ENCODE data around the gene EPSTI1. TPM values are rescaled to one million over a fixed set of nuclear protein-coding genes. Genes with fewer than 3 reads are reported as not detected.
"Not testable (repeated sequence)": the region's sequence is repeated elsewhere in the genome, so short reads cannot be mapped to it uniquely, and the experiment has no call there.

Gene EPSTI1
- total RNA-seq, 6 donors from 2014 or later: 10.2 to 61.8 (median 24.0) TPM

GRCh38 chr13:42874221-42874620 is 117.8 kb downstream of the EPSTI1 start:
- Histone ChIP-seq H3K27ac (no peak overlapping the region), H3K27me3 (no peaks in the 10 kb centered on the region), H3K9me3 (no peaks in the 10 kb centered on the region), H3K36me3 (no peaks in the 10 kb centered on the region), H3K4me3 (no peak overlapping the region), H3K4me1 (peaks cover 0 to 4% (median 2%) of the 10 kb centered on the region in 4 donors)
- ATAC-seq (ENCODE audit: low FRiP score in 2 of 2): no peak
- DNase-seq: no peak
- WGBS, 2 donors: 87 to 88% methylated on average over 2 of the region's 2 CpGs
- no peak for TF ChIP-seq POLR2AphosphoS5 (IDR thresholded peaks at IDR 0.05)
- TF ChIP-seq POLR2A (IDR thresholded peaks at IDR 0.05): no peak
- TF ChIP-seq, protein P1, sequence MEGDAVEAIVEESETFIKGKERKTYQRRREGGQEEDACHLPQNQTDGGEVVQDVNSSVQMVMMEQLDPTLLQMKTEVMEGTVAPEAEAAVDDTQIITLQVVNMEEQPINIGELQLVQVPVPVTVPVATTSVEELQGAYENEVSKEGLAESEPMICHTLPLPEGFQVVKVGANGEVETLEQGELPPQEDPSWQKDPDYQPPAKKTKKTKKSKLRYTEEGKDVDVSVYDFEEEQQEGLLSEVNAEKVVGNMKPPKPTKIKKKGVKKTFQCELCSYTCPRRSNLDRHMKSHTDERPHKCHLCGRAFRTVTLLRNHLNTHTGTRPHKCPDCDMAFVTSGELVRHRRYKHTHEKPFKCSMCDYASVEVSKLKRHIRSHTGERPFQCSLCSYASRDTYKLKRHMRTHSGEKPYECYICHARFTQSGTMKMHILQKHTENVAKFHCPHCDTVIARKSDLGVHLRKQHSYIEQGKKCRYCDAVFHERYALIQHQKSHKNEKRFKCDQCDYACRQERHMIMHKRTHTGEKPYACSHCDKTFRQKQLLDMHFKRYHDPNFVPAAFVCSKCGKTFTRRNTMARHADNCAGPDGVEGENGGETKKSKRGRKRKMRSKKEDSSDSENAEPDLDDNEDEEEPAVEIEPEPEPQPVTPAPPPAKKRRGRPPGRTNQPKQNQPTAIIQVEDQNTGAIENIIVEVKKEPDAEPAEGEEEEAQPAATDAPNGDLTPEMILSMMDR (IDR thresholded peaks at IDR 0.05): no peak
- TF ChIP-seq EP300 (IDR thresholded peaks at IDR 0.05): no peak

DNA sequence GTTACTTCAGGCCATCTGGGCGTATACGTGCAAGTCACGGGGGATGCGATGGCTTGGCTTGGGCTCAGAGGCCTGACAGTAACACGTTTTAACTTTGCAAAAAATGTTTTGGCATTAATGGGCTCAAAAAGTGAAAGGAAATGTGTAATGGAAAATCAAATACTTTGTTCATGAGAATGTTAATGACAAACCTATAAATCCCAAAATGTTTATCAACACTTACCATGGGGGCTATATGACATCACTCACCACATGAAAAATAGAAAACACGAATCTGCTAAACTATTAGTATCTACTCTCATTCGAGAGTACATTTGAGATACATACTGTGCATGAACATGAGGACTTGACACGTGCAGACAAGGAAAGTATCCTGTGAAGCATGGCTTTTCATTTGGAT is 119.0 kb downstream of the EPSTI1 start:
- no peaks in the 10 kb centered on the region for H3K27me3 ChIP-seq
- no peak for ATAC-seq (ENCODE audit: low FRiP score in 2 of 2)

DNA sequence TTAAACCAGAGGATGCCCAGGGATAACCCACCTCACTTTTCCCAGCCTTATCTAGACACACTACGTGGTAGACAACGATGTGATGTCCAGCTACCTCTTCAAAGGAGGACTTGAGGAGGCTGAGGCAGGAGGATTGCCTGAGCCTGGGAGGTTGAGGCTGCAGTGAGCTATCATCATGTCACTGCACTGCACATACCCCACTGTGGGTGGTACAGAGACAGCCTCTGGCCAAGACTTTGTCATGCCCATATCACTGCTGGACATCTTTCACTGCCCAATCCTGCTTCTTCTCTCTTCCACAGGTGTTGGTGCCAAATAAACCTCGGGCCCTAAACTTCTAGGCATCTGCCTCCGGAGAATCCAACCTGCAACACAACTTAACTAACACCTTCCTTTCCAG is 124.8 kb downstream of the EPSTI1 start:
- no peaks in the 10 kb centered on the region for H3K9me3 ChIP-seq
- no peak overlapping the region for H3K27ac ChIP-seq
- WGBS, 2 donors: 74 to 80% methylated on average over 4 of the region's 4 CpGs
- H3K4me1 ChIP-seq: no peaks in the 10 kb centered on the region
- TF ChIP-seq EP300 (IDR thresholded peaks at IDR 0.05) (no peak), POLR2A (IDR thresholded peaks at IDR 0.05) (no peak)
- ATAC-seq (ENCODE audit: low FRiP score in 2 of 2) (no peak), DNase-seq (no peak)
- no peak overlapping the region for H3K4me3 ChIP-seq
- H3K27me3 ChIP-seq: no peaks in the 10 kb centered on the region
- H3K36me3 ChIP-seq: no peaks in the 10 kb centered on the region

More for the DNA sequence above, 119.0 kb downstream of the EPSTI1 start:
- TF ChIP-seq, protein P1 (IDR thresholded peaks at IDR 0.05): no peak
- H3K4me1 ChIP-seq: peaks cover 0 to 4% (median 2%) of the 10 kb centered on the region in 4 donors
- H3K36me3 ChIP-seq: no peaks in the 10 kb centered on the region
- no peak overlapping the region for H3K27ac ChIP-seq
- 79 to 84% methylated on average over 8 of the region's 8 CpGs for WGBS, 2 donors
- no peak for DNase-seq
- H3K9me3 ChIP-seq: no peaks in the 10 kb centered on the region
- H3K4me3 ChIP-seq: no peak overlapping the region

DNA sequence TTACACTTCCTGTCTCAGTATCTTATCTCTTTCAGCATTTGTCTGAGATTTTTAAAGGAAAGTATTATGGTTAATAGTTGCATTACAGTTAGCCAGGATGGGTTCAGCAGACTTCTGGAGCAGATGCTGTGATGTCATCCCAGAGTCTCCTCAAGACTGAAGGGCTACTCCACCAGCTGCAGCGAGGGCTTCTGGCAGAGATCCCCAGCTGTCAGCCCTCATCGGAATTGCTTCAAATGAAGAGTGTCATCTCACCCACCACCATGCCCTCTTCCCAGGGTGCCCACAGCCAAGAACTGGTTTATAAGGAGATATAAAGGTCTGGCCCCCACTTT is 126.3 kb downstream of the EPSTI1 start:
- no peaks in the 10 kb centered on the region for H3K9me3 ChIP-seq
- ATAC-seq (ENCODE audit: low FRiP score in 2 of 2): no peak
- 56 to 66% methylated on average over 2 of the region's 2 CpGs for WGBS, 2 donors
- H3K4me3 ChIP-seq: no peak overlapping the region
- H3K4me1 ChIP-seq: no peaks in the 10 kb centered on the region
- TF ChIP-seq POLR2AphosphoS5 (IDR thresholded peaks at IDR 0.05) (no peak), POLR2A (IDR thresholded peaks at IDR 0.05) (no peak), EP300 (IDR thresholded peaks at IDR 0.05) (no peak)
- TF ChIP-seq, protein P1 (IDR thresholded peaks at IDR 0.05): no peak
- no peaks in the 10 kb centered on the region for H3K36me3 ChIP-seq
- no peaks in the 10 kb centered on the region for H3K27me3 ChIP-seq
- H3K27ac ChIP-seq: no peak overlapping the region
- no peak for DNase-seq

DNA sequence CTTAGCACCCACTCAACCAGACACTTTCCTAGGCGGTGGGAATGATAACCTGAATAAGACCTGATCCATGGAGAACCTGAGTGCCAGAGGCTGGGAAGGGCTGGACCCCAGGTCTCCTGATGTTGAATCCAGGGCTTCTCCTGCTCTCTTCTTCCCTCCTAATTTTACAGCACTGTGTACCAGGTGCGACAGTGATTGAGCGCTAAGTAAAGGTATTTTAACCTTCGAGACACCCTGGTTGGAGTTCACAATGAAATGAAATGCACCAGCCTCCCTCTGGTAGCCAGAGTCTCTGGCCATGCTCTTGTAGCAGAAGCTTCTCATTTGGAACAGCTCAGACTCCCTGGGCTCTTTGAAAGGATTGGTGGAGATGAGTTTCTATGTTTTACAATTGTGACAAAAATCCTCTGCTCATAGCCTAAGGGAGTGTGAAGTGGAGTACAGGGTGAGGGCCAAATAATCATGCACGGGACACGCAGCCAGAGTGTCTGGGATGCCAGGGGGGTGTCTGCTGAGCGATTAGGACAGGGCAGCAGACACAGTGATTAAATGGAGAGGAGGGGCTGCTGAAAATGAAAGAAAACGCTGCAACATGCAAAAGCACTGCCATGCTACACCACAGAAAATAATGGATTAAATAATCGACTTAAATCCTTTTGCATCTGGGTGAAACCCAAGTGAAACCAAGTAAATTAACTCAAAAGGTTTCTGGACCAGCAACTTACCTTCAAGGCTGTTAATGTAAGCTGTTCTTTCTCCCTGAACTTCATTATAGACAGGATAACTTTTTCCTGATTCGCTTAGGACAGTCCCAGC is 126.9 kb downstream of the EPSTI1 start:
- Histone ChIP-seq H3K4me3 (peak overlapping the region in 2 of 4 donors; percentile 5 to 16), H3K9me3 (no peaks in the 10 kb centered on the region), H3K4me1 (no peaks in the 10 kb centered on the region), H3K27ac (no peak overlapping the region), H3K27me3 (no peaks in the 10 kb centered on the region), H3K36me3 (no peaks in the 10 kb centered on the region)
- DNase-seq (no peak), ATAC-seq (ENCODE audit: low FRiP score in 2 of 2) (peak in 1 of 2 donors; percentile 28)
- WGBS, 2 donors: 62 to 63% methylated on average over 10 of the region's 10 CpGs
- TF ChIP-seq POLR2A (IDR thresholded peaks at IDR 0.05) (no peak), POLR2AphosphoS5 (IDR thresholded peaks at IDR 0.05) (no peak), EP300 (IDR thresholded peaks at IDR 0.05) (no peak)
- TF ChIP-seq, protein P1 (IDR thresholded peaks at IDR 0.05): no peak

DNA sequence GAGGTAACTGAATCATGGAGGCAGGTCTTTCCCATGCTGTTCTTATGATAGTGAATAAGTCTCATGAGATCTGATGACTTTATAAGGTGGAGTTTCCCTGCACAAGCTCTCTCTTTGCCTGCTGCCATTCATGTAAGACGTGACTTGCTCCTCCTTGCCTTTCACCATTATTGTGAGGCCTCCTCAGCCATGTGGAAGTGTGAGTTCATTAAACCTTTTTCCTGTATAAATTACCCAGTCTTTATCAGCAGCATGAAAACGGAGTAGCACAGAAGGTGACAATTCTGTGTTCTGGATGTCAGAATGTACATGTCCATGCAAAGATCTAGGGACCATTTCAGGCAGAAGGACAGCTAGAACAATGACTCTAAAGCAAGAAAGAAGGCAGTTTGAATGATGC is 129.7 kb downstream of the EPSTI1 start:
- not testable (repeated sequence) for H3K4me3 ChIP-seq; H3K27ac ChIP-seq; ATAC-seq (ENCODE audit: low FRiP score in 2 of 2); DNase-seq; H3K27me3 ChIP-seq; H3K9me3 ChIP-seq; H3K4me1 ChIP-seq; H3K36me3 ChIP-seq
- 62 to 78% methylated on average over 2 of the region's 2 CpGs for WGBS, 2 donors
